Measurements from ENCODE around the gene NRSN2. TPM values are rescaled to one million over a fixed set of nuclear protein-coding genes. Genes with fewer than 3 reads are reported as not detected.

NRSN2 gene
- total RNA-seq, 1 experiment from 2014 or later, result 1.9 TPM

DNA sequence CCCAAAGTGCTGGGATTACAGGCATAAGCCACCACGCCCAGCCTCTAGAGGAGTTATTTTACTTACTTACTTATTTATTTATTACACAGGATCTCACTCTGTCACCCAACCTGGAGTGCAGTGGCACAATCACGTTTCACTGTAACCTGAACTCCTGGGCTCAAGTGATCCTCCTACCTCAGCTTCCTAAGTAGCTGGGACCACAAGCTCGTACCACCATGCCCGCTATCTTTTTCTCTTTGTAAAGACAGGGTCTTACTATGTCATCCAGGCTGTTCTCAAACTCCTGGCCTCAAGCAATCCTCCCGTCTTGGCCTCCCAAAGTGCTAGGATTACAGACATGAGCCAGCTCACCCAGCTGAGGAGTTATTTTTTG, 32.0 kb downstream of the NRSN2 start:
- Histone ChIP-seq H4K20me1 (ENCODE audit: insufficient read depth) (no peaks in the 10 kb centered on the region), H3K4me3 (replicated peaks in 1 of 2; ENCODE audit: low read depth in 1 of 2, low read length in 2 of 2) (no peak overlapping the region), H3K79me2 (ENCODE audit: insufficient read depth, low read length) (peaks cover 25% of the 10 kb centered on the region), H3K27ac (ENCODE audit: low read depth, low read length) (peak overlapping the region; percentile 24), H3K9ac (ENCODE audit: low read length) (no peak overlapping the region), H3K27me3 (ENCODE audit: insufficient read depth, low read length) (no peaks in the 10 kb centered on the region), H3K4me2 (ENCODE audit: low read length) (no peak overlapping the region), H3K9me2 (ENCODE audit: insufficient read depth) (no peaks in the 10 kb centered on the region), H3K9me3 (ENCODE audit: control insufficient read depth in 1 of 2, insufficient read depth in 1 of 2, low read depth in 1 of 2, low read length in 2 of 2) (no peaks in the 10 kb centered on the region), H3K36me3 (ENCODE audit: control insufficient read depth in 1 of 2, insufficient read depth in 2 of 2, low read length in 2 of 2) (no peaks in the 10 kb centered on the region), H3K4me1 (ENCODE audit: control insufficient read depth in 1 of 2, insufficient read depth in 2 of 2, low read length in 2 of 2) (peaks cover 35 to 41% of the 10 kb centered on the region in 2 experiments), H2AFZ (ENCODE audit: low read depth, low read length, poor library complexity, severe bottlenecking) (no peak overlapping the region)
- TF ChIP-seq EZH2 (IDR thresholded peaks at IDR 0.05) (no peak), ZFX (IDR thresholded peaks at IDR 0.05) (no peak), RAD21 (IDR thresholded peaks at IDR 0.05; ENCODE audit: low read depth) (no peak), POLR2AphosphoS5 (IDR thresholded peaks at IDR 0.05; ENCODE audit: low read depth, low read length) (no peak)
- TF ChIP-seq, protein P1, sequence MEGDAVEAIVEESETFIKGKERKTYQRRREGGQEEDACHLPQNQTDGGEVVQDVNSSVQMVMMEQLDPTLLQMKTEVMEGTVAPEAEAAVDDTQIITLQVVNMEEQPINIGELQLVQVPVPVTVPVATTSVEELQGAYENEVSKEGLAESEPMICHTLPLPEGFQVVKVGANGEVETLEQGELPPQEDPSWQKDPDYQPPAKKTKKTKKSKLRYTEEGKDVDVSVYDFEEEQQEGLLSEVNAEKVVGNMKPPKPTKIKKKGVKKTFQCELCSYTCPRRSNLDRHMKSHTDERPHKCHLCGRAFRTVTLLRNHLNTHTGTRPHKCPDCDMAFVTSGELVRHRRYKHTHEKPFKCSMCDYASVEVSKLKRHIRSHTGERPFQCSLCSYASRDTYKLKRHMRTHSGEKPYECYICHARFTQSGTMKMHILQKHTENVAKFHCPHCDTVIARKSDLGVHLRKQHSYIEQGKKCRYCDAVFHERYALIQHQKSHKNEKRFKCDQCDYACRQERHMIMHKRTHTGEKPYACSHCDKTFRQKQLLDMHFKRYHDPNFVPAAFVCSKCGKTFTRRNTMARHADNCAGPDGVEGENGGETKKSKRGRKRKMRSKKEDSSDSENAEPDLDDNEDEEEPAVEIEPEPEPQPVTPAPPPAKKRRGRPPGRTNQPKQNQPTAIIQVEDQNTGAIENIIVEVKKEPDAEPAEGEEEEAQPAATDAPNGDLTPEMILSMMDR (IDR thresholded peaks at IDR 0.05 in 2 of 3, conservative IDR thresholded peaks at IDR 0.05 in 1 of 3; ENCODE audit: borderline replicate concordance in 1 of 3, insufficient read depth in 1 of 3, low read depth in 2 of 3, low read length in 2 of 3), result no peak
- RAD21 ChIA-PET (ENCODE audit: low non-redundant PET in 1 of 2, low total read pairs in 2 of 2, uncharacterized antibody in 2 of 2, unreplicated experiment in 2 of 2), result no interaction called here
- ATAC-seq, result no peak
- intact Hi-C loops (cut with micrococcal nuclease), result no loop called here
- POLR2A ChIA-PET, result interaction anchor here (19.7 to 29.0 kb wide), 2 partner anchors 15 to 20 kb away, joined by 639 to 779 read pairs; partner anchors contain the start of gene RBCK1
- BruUV-seq (replicated peaks), result no TSS peak
- no peak for DNase-seq (ENCODE audit: low read depth, low spot score)
- CTCF ChIA-PET, result interaction anchor here (1.5 kb wide), 1 partner anchor 16 kb away, joined by 11 read pairs; no protein-coding TSS in a partner anchor
